ENCODE data around the gene TMOD1.

The TMOD1 gene

GRCh38 chr9:97518909-97519307 lies 17.4 kb downstream of the TMOD1 start:
- DNase-seq = no peak

- no peak for DNase-seq
Observed at GRCh38 chr9:97519441-97519970, 18.0 kb downstream of the TMOD1 start.

- DNase-seq = no peak
Observed at GRCh38 chr9:97521576-97522333, 20.3 kb downstream of the TMOD1 start.

- no peak for DNase-seq
Observed at GRCh38 chr9:97524424-97524823, 23.0 kb downstream of the TMOD1 start.

GRCh38 chr9:97525451-97525850 lies 24.0 kb downstream of the TMOD1 start:
- no peak for DNase-seq

- DNase-seq = no peak
Observed at GRCh38 chr9:97526895-97527575, 25.6 kb downstream of the TMOD1 start.

GRCh38 chr9:97527626-97528528 lies 26.4 kb downstream of the TMOD1 start:
- no peak for DNase-seq

GRCh38 chr9:97528529-97529230 lies 27.2 kb downstream of the TMOD1 start:
- no peak for DNase-seq

GRCh38 chr9:97529363-97530076 lies 28.1 kb downstream of the TMOD1 start:
- DNase-seq = no peak

GRCh38 chr9:97531888-97532376 lies 30.5 kb downstream of the TMOD1 start:
- no peak for DNase-seq

- DNase-seq = no peak
Observed at GRCh38 chr9:97534185-97534584, 32.7 kb downstream of the TMOD1 start.

GRCh38 chr9:97534961-97535594 lies 33.6 kb downstream of the TMOD1 start:
- DNase-seq = no peak

GRCh38 chr9:97535771-97536170 lies 34.3 kb downstream of the TMOD1 start:
- no peak for DNase-seq

GRCh38 chr9:97536480-97536879 lies 35.0 kb downstream of the TMOD1 start:
- DNase-seq = no peak

GRCh38 chr9:97543561-97543960 lies 42.1 kb downstream of the TMOD1 start:
- no peak for DNase-seq

- DNase-seq = no peak
Observed at GRCh38 chr9:97545486-97545885, 44.0 kb downstream of the TMOD1 start.

GRCh38 chr9:97547098-97547829 lies 45.8 kb downstream of the TMOD1 start:
- DNase-seq = no peak

- no peak for DNase-seq
Observed at GRCh38 chr9:97548379-97548778, 46.9 kb downstream of the TMOD1 start.

GRCh38 chr9:97548819-97549540 lies 47.5 kb downstream of the TMOD1 start:
- DNase-seq = no peak

GRCh38 chr9:97550386-97550785 lies 48.9 kb downstream of the TMOD1 start:
- DNase-seq = no peak
